ENCODE data around the gene ASB7.

Gene ASB7

GRCh38 chr15:100686725-100687473 is 84.5 kb downstream of the ASB7 start:
- no peak overlapping the region for H3K4me3 ChIP-seq
- no peaks in the 10 kb centered on the region for H3K27me3 ChIP-seq (ENCODE audit: low read depth)
- H3K4me1 ChIP-seq = no peaks in the 10 kb centered on the region
- no peak for DNase-seq (ENCODE audit: low spot score in 2 of 2)
- no peaks in the 10 kb centered on the region; the same call in 1 of the 2 replicates for H3K9me3 ChIP-seq
- in situ Hi-C loops (cut with MboI; ENCODE audit: low sequenced_read_pairs) = no loop called here
- H3K36me3 ChIP-seq (replicated peaks) = no peaks in the 10 kb centered on the region

GRCh38 chr15:100687582-100688141 is 85.3 kb downstream of the ASB7 start:
- no peaks in the 10 kb centered on the region for H3K4me1 ChIP-seq
- in situ Hi-C loops (cut with MboI; ENCODE audit: low sequenced_read_pairs) = no loop called here
- H3K36me3 ChIP-seq (replicated peaks) = no peaks in the 10 kb centered on the region
- no peak overlapping the region for H3K4me3 ChIP-seq
- DNase-seq (ENCODE audit: low spot score in 2 of 2) = no peak
- H3K27me3 ChIP-seq (ENCODE audit: low read depth) = no peaks in the 10 kb centered on the region
- H3K9me3 ChIP-seq = no peaks in the 10 kb centered on the region; the same call in 1 of the 2 replicates

- DNase-seq (ENCODE audit: low spot score in 2 of 2) = no peak
- Histone ChIP-seq H3K4me3 (no peak overlapping the region), H3K27me3 (ENCODE audit: low read depth) (no peaks in the 10 kb centered on the region), H3K36me3 (replicated peaks) (no peaks in the 10 kb centered on the region), H3K9me3 (peaks cover 2% of the 10 kb centered on the region; the same call in 1 of the 2 replicates), H3K4me1 (no peaks in the 10 kb centered on the region)
- in situ Hi-C loops (cut with MboI; ENCODE audit: low sequenced_read_pairs) = no loop called here
Observed at GRCh38 chr15:100688549-100689120, 86.2 kb downstream of the ASB7 start.

- in situ Hi-C loops (cut with MboI; ENCODE audit: low sequenced_read_pairs) = no loop called here
- H3K4me3 ChIP-seq = no peak overlapping the region
- no peaks in the 10 kb centered on the region for H3K36me3 ChIP-seq (replicated peaks)
- H3K4me1 ChIP-seq = no peaks in the 10 kb centered on the region
- H3K27me3 ChIP-seq (ENCODE audit: low read depth) = no peaks in the 10 kb centered on the region
- no peak for DNase-seq (ENCODE audit: low spot score in 2 of 2)
- H3K9me3 ChIP-seq = peaks cover 2% of the 10 kb centered on the region; the same call in 1 of the 2 replicates
Observed at GRCh38 chr15:100689131-100689899, 86.9 kb downstream of the ASB7 start.

GRCh38 chr15:100690032-100690794 is 87.8 kb downstream of the ASB7 start:
- DNase-seq (ENCODE audit: low spot score in 2 of 2) = no peak
- in situ Hi-C loops (cut with MboI; ENCODE audit: low sequenced_read_pairs) = no loop called here
- no peaks in the 10 kb centered on the region for H3K27me3 ChIP-seq (ENCODE audit: low read depth)
- peaks cover 2% of the 10 kb centered on the region; the same call in 1 of the 2 replicates for H3K9me3 ChIP-seq
- no peaks in the 10 kb centered on the region for H3K36me3 ChIP-seq (replicated peaks)
- no peaks in the 10 kb centered on the region for H3K4me1 ChIP-seq
- no peak overlapping the region for H3K4me3 ChIP-seq

GRCh38 chr15:100690795-100691158 is 88.4 kb downstream of the ASB7 start:
- no peaks in the 10 kb centered on the region for H3K4me1 ChIP-seq

GRCh38 chr15:100691321-100691720 is 88.9 kb downstream of the ASB7 start:
- no peak for DNase-seq (ENCODE audit: low spot score in 2 of 2)

More at GRCh38 chr15:100690795-100691158, 88.4 kb downstream of the ASB7 start:
- H3K4me3 ChIP-seq = no peak overlapping the region
- no peaks in the 10 kb centered on the region for H3K36me3 ChIP-seq (replicated peaks)
- DNase-seq (ENCODE audit: low spot score in 2 of 2) = no peak
- H3K27me3 ChIP-seq (ENCODE audit: low read depth) = no peaks in the 10 kb centered on the region
- peaks cover 2% of the 10 kb centered on the region; the same call in 1 of the 2 replicates for H3K9me3 ChIP-seq
- in situ Hi-C loops (cut with MboI; ENCODE audit: low sequenced_read_pairs) = no loop called here

GRCh38 chr15:100692246-100692645 is 89.9 kb downstream of the ASB7 start:
- no peaks in the 10 kb centered on the region for H3K27me3 ChIP-seq (ENCODE audit: low read depth)
- no peaks in the 10 kb centered on the region for H3K4me1 ChIP-seq
- no peak for DNase-seq (ENCODE audit: low spot score in 2 of 2)
- H3K36me3 ChIP-seq (replicated peaks) = no peaks in the 10 kb centered on the region
- H3K4me3 ChIP-seq = no peak overlapping the region
- in situ Hi-C loops (cut with MboI; ENCODE audit: low sequenced_read_pairs) = no loop called here
- H3K9me3 ChIP-seq = 0 out of 2 replicates have a peak, but pooled peaks cover 3% of the 10 kb centered on the region

More at GRCh38 chr15:100691321-100691720, 88.9 kb downstream of the ASB7 start:
- H3K36me3 ChIP-seq (replicated peaks) = no peaks in the 10 kb centered on the region
- no peak overlapping the region for H3K4me3 ChIP-seq
- H3K4me1 ChIP-seq = no peaks in the 10 kb centered on the region
- in situ Hi-C loops (cut with MboI; ENCODE audit: low sequenced_read_pairs) = no loop called here
- H3K27me3 ChIP-seq (ENCODE audit: low read depth) = no peaks in the 10 kb centered on the region
- peaks cover 2% of the 10 kb centered on the region; the same call in 1 of the 2 replicates for H3K9me3 ChIP-seq

GRCh38 chr15:100692671-100693070 is 90.3 kb downstream of the ASB7 start:
- Histone ChIP-seq H3K4me3 (no peak overlapping the region), H3K9me3 (0 out of 2 replicates have a peak, but pooled peaks cover 5% of the 10 kb centered on the region), H3K36me3 (replicated peaks) (no peaks in the 10 kb centered on the region), H3K4me1 (no peaks in the 10 kb centered on the region), H3K27me3 (ENCODE audit: low read depth) (no peaks in the 10 kb centered on the region)
- no peak for DNase-seq (ENCODE audit: low spot score in 2 of 2)
- in situ Hi-C loops (cut with MboI; ENCODE audit: low sequenced_read_pairs) = no loop called here

GRCh38 chr15:100693451-100693850 is 91.1 kb downstream of the ASB7 start:
- H3K4me1 ChIP-seq = no peaks in the 10 kb centered on the region
- no peak overlapping the region for H3K4me3 ChIP-seq
- H3K27me3 ChIP-seq (ENCODE audit: low read depth) = no peaks in the 10 kb centered on the region
- in situ Hi-C loops (cut with MboI; ENCODE audit: low sequenced_read_pairs) = no loop called here
- H3K36me3 ChIP-seq (replicated peaks) = no peaks in the 10 kb centered on the region
- DNase-seq (ENCODE audit: low spot score in 2 of 2) = no peak
- 0 out of 2 replicates have a peak, but pooled peaks cover 5% of the 10 kb centered on the region for H3K9me3 ChIP-seq

GRCh38 chr15:100694381-100695021 is 92.1 kb downstream of the ASB7 start:
- in situ Hi-C loops (cut with MboI; ENCODE audit: low sequenced_read_pairs) = no loop called here
- Histone ChIP-seq H3K36me3 (replicated peaks) (no peaks in the 10 kb centered on the region), H3K27me3 (ENCODE audit: low read depth) (no peaks in the 10 kb centered on the region)

GRCh38 chr15:100695048-100695447 is 92.7 kb downstream of the ASB7 start:
- no peak overlapping the region for H3K4me3 ChIP-seq
- H3K4me1 ChIP-seq = no peaks in the 10 kb centered on the region
- DNase-seq (ENCODE audit: low spot score in 2 of 2) = no peak
- no peaks in the 10 kb centered on the region for H3K27me3 ChIP-seq (ENCODE audit: low read depth)
- in situ Hi-C loops (cut with MboI; ENCODE audit: low sequenced_read_pairs) = no loop called here
- no peaks in the 10 kb centered on the region for H3K36me3 ChIP-seq (replicated peaks)
- 0 out of 2 replicates have a peak, but pooled peaks cover 5% of the 10 kb centered on the region for H3K9me3 ChIP-seq

More at GRCh38 chr15:100694381-100695021, 92.1 kb downstream of the ASB7 start:
- DNase-seq (ENCODE audit: low spot score in 2 of 2) = no peak
- Histone ChIP-seq H3K4me3 (no peak overlapping the region), H3K9me3 (0 out of 2 replicates have a peak, but pooled peaks cover 5% of the 10 kb centered on the region), H3K4me1 (no peaks in the 10 kb centered on the region)
